ENCODE data around the gene ZFYVE26. TPM values are rescaled to one million over a fixed set of nuclear protein-coding genes. Genes with fewer than 3 reads are reported as not detected.
A peak's percentile ranks its signal among the peaks of the same experiment; 100 is the strongest.

The ZFYVE26 gene
- total and polyA plus RNA-seq, 2 donors (not counting 1 experiment from before 2014, with no cell fraction given) = 10.9 to 46.3 TPM

DNA sequence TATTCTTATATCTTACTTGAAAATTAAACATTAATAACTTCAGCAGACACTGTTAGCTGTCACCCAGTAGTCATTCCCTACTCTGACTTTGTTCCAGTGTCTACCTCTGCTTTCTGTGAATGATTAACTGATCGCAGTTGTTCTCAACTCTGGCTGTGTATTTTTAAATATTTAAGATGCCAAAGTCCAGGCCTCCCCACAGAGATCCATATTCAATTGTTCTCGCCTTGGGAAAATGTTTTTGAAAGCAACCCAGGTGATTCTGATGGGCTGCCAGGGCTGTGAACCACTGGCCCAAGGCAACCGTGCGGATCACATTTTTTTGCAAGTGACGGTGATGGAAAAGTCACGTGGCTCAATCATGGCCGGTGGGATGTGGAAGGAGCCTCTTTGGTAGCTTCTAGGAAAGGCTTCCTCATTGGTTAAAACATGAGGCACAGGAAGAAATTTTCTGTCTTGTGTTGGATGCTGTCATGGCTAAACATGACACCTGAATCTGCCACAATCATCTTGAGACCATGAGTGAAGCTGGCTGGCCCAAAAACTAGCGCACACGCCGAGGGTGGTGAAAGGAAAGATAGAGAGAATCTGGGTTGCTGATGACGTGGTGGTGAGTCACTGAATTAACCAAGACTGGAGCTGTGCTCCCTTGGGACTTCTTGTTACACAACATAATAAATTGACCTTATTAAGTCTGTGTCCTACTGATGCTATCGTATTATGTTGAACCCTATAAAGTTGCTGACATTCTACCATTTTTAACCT is 77.5 kb downstream of the ZFYVE26 start:
- Mint-ChIP-seq H3K9me3 (ENCODE audit: insufficient read depth) (no peaks in the 10 kb centered on the region), H3K4me1 (no peaks in the 10 kb centered on the region), H3K4me3 (no peak overlapping the region), H3K27ac (no peak overlapping the region), H3K27me3 (no peaks in the 10 kb centered on the region)
- no peaks in the 10 kb centered on the region for H3K27me3 ChIP-seq (replicated peaks in 1 of 4; ENCODE audit: control extremely low read depth in 1 of 4, control insufficient read depth in 3 of 4, insufficient read depth in 4 of 4, low read length in 3 of 4)
- DNase-seq = no peak
- intact Hi-C loops (cut with micrococcal nuclease) = no loop called here
- POLR2A ChIA-PET = no interaction called here
- H3K36me3 ChIP-seq (replicated peaks in 1 of 2; ENCODE audit: control extremely low read depth in 1 of 2, control insufficient read depth in 1 of 2, extremely low read depth in 1 of 2, insufficient read depth in 2 of 2, low read length in 1 of 2) = no peaks in the 10 kb centered on the region
- peaks cover 0 to 5% (median 0%) of the 10 kb centered on the region in 3 donors for H3K9me3 ChIP-seq (ENCODE audit: control extremely low read depth in 1 of 3, control insufficient read depth in 2 of 3, insufficient read depth in 1 of 3, low read length in 2 of 3)
- no peak overlapping the region for H3K27ac ChIP-seq (ENCODE audit: low read length in 2 of 2)
- no peak overlapping the region for H2AFZ ChIP-seq (ENCODE audit: insufficient read depth, low read depth, low read length, poor library complexity, severe bottlenecking)
- no peaks in the 10 kb centered on the region for H4K20me1 ChIP-seq (ENCODE audit: control insufficient read depth, insufficient read depth, low read length, poor library complexity, severe bottlenecking)
- TF ChIP-seq EZH2 (IDR thresholded peaks at IDR 0.05; ENCODE audit: borderline replicate concordance, insufficient read depth, low read depth, low read length, poor library complexity, severe bottlenecking) = no peak
- TF ChIP-seq CTCF (IDR thresholded peaks at IDR 0.05) = no peak
- no peaks in the 10 kb centered on the region for H3K4me1 ChIP-seq (ENCODE audit: control insufficient read depth in 2 of 2, insufficient read depth in 2 of 2, low read length in 2 of 2)
- no peaks in the 10 kb centered on the region for H3K79me2 ChIP-seq (ENCODE audit: control insufficient read depth, insufficient read depth, low read length)
- WGBS (ENCODE audit: insufficient coverage) = 92% methylated on average over 6 of the region's 12 CpGs
- H3K4me2 ChIP-seq (replicated peaks; ENCODE audit: low read depth, low read length, poor library complexity, severe bottlenecking) = no peak overlapping the region
- ATAC-seq (ENCODE audit: low read depth) = peak; percentile 61
- CTCF ChIA-PET = no interaction called here
- no peak overlapping the region for H3K9ac ChIP-seq (ENCODE audit: low read length)
- no peak overlapping the region for H3K4me3 ChIP-seq (ENCODE audit: control extremely low read depth in 1 of 5, extremely low read depth in 1 of 5, insufficient read depth in 1 of 5, low read depth in 2 of 5, low read length in 4 of 5)

DNA sequence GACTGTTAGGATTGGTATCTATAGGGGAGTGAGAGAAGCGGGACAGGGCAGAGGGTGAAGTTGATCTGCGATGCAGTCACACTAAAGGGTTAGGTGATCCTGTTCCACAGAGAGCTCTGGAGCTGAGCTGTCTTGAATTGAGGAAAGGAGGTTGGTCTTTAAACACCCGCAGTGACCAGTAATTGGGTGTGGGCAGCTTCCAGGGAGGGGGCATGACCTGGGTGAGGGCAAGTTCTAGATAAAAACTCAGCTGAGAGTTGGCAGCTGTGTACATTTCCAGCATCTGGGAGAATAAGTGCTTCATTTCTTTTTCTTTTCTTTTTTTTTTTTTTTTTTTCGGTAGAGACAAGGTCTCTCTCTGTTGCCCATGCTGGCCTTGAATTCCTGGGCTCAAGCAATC is 79.6 kb downstream of the ZFYVE26 start:
- Histone ChIP-seq H3K9ac (ENCODE audit: low read length) (no peak overlapping the region), H4K20me1 (ENCODE audit: control insufficient read depth, insufficient read depth, low read length, poor library complexity, severe bottlenecking) (no peaks in the 10 kb centered on the region), H3K79me2 (ENCODE audit: control insufficient read depth, insufficient read depth, low read length) (no peaks in the 10 kb centered on the region), H3K4me2 (replicated peaks; ENCODE audit: low read depth, low read length, poor library complexity, severe bottlenecking) (no peak overlapping the region), H3K4me3 (ENCODE audit: control extremely low read depth in 1 of 5, extremely low read depth in 1 of 5, insufficient read depth in 1 of 5, low read depth in 2 of 5, low read length in 4 of 5) (no peak overlapping the region), H3K27ac (ENCODE audit: low read length in 2 of 2) (no peak overlapping the region), H3K27me3 (replicated peaks in 1 of 4; ENCODE audit: control extremely low read depth in 1 of 4, control insufficient read depth in 3 of 4, insufficient read depth in 4 of 4, low read length in 3 of 4) (no peaks in the 10 kb centered on the region), H3K9me3 (ENCODE audit: control extremely low read depth in 1 of 3, control insufficient read depth in 2 of 3, insufficient read depth in 1 of 3, low read length in 2 of 3) (no peaks in the 10 kb centered on the region), H3K36me3 (replicated peaks in 1 of 2; ENCODE audit: control extremely low read depth in 1 of 2, control insufficient read depth in 1 of 2, extremely low read depth in 1 of 2, insufficient read depth in 2 of 2, low read length in 1 of 2) (no peaks in the 10 kb centered on the region), H3K4me1 (ENCODE audit: control insufficient read depth in 2 of 2, insufficient read depth in 2 of 2, low read length in 2 of 2) (no peaks in the 10 kb centered on the region), H2AFZ (ENCODE audit: insufficient read depth, low read depth, low read length, poor library complexity, severe bottlenecking) (no peak overlapping the region)
- 97% methylated on average over 3 of the region's 4 CpGs for WGBS (ENCODE audit: insufficient coverage)
- H3K4me1 Mint-ChIP-seq = no peaks in the 10 kb centered on the region
- no peaks in the 10 kb centered on the region for H3K27me3 Mint-ChIP-seq
- no peak overlapping the region for H3K4me3 Mint-ChIP-seq
- H3K9me3 Mint-ChIP-seq (ENCODE audit: insufficient read depth) = no peaks in the 10 kb centered on the region
- intact Hi-C loops (cut with micrococcal nuclease) = no loop called here
- TF ChIP-seq CTCF (IDR thresholded peaks at IDR 0.05) (no peak), EZH2 (IDR thresholded peaks at IDR 0.05; ENCODE audit: borderline replicate concordance, insufficient read depth, low read depth, low read length, poor library complexity, severe bottlenecking) (no peak)
- ChIA-PET POLR2A (no interaction called here), CTCF (no interaction called here)
- ATAC-seq (ENCODE audit: low read depth) (no peak), DNase-seq (no peak)
- H3K27ac Mint-ChIP-seq = no peak overlapping the region

Data from B cell (primary cell).